Measurements from ENCODE around the gene SEMA3F. TPM values are rescaled to one million over a fixed set of nuclear protein-coding genes. Genes with fewer than 3 reads are reported as not detected.

SEMA3F gene
- total RNA-seq, 3 donors from 2014 or later (not counting 1 experiment from before 2014, with no cell fraction given) = 0.16 to 1.1 (median 0.78) TPM

GRCh38 chr3:50139308-50139707 is 15.8 kb upstream of the SEMA3F start:
- Mint-ChIP-seq H3K36me3 (no peaks in the 10 kb centered on the region), H3K4me3 (no peak overlapping the region), H3K27me3 (ENCODE audit: low read depth in 2 of 2) (no peaks in the 10 kb centered on the region), H3K4me1 (peaks cover 0 to 11% of the 10 kb centered on the region in 2 donors), H3K27ac (no peak overlapping the region), H3K9me3 (no peaks in the 10 kb centered on the region)
- no peak overlapping the region for H3K4me3 ChIP-seq (ENCODE audit: low read length)
- H3K27me3 ChIP-seq (ENCODE audit: control insufficient read depth, insufficient read depth, low read length) = no peaks in the 10 kb centered on the region
- DNase-seq (no peak), ATAC-seq (no peak)
- TF ChIP-seq CTCF (IDR thresholded peaks at IDR 0.05) = no peak
- no peaks in the 10 kb centered on the region for H3K36me3 ChIP-seq (ENCODE audit: control insufficient read depth, insufficient read depth, low read length)
- no peak overlapping the region for H3K27ac ChIP-seq (ENCODE audit: low read length)
- peaks cover 3% of the 10 kb centered on the region for H3K4me1 ChIP-seq (ENCODE audit: control insufficient read depth, insufficient read depth, low read length)
- no peaks in the 10 kb centered on the region for H3K9me3 ChIP-seq (ENCODE audit: control insufficient read depth, insufficient read depth, low read length)
- 73% methylated on average over 6 of the region's 6 CpGs for WGBS (ENCODE audit: insufficient coverage)
- intact Hi-C loops (cut with micrococcal nuclease) = no loop called here

- DNase-seq (no peak), ATAC-seq (no peak)
- H3K27me3 ChIP-seq (ENCODE audit: control insufficient read depth, insufficient read depth, low read length) = no peaks in the 10 kb centered on the region
- no peak overlapping the region for H3K27ac ChIP-seq (ENCODE audit: low read length)
- no peaks in the 10 kb centered on the region for H3K36me3 ChIP-seq (ENCODE audit: control insufficient read depth, insufficient read depth, low read length)
- H3K9me3 ChIP-seq (ENCODE audit: control insufficient read depth, insufficient read depth, low read length) = no peaks in the 10 kb centered on the region
- no peaks in the 10 kb centered on the region for H3K9me3 Mint-ChIP-seq
- H3K4me1 Mint-ChIP-seq = peaks cover 0 to 11% of the 10 kb centered on the region in 2 donors
- TF ChIP-seq CTCF (IDR thresholded peaks at IDR 0.05) = no peak
- no peaks in the 10 kb centered on the region for H3K27me3 Mint-ChIP-seq (ENCODE audit: low read depth in 2 of 2)
- H3K27ac Mint-ChIP-seq = no peak overlapping the region
- WGBS (ENCODE audit: insufficient coverage) = 89% methylated on average over 13 of the region's 13 CpGs
- H3K36me3 Mint-ChIP-seq = no peaks in the 10 kb centered on the region
- H3K4me1 ChIP-seq (ENCODE audit: control insufficient read depth, insufficient read depth, low read length) = peaks cover 3% of the 10 kb centered on the region
- H3K4me3 Mint-ChIP-seq = no peak overlapping the region
- intact Hi-C loops (cut with micrococcal nuclease) = no loop called here
- H3K4me3 ChIP-seq (ENCODE audit: low read length) = no peak overlapping the region
Observed at GRCh38 chr3:50139718-50140423, 15.3 kb upstream of the SEMA3F start.

GRCh38 chr3:50140990-50141389 is 14.1 kb upstream of the SEMA3F start:
- Histone ChIP-seq H3K4me1 (ENCODE audit: control insufficient read depth, insufficient read depth, low read length) (peaks cover 3% of the 10 kb centered on the region), H3K9me3 (ENCODE audit: control insufficient read depth, insufficient read depth, low read length) (no peaks in the 10 kb centered on the region), H3K36me3 (ENCODE audit: control insufficient read depth, insufficient read depth, low read length) (no peaks in the 10 kb centered on the region), H3K4me3 (ENCODE audit: low read length) (no peak overlapping the region), H3K27ac (ENCODE audit: low read length) (no peak overlapping the region), H3K27me3 (ENCODE audit: control insufficient read depth, insufficient read depth, low read length) (no peaks in the 10 kb centered on the region)
- WGBS (ENCODE audit: insufficient coverage) = 92% methylated on average over 12 of the region's 12 CpGs
- H3K36me3 Mint-ChIP-seq = no peaks in the 10 kb centered on the region
- DNase-seq (no peak), ATAC-seq (no peak)
- intact Hi-C loops (cut with micrococcal nuclease) = no loop called here
- no peak overlapping the region for H3K27ac Mint-ChIP-seq
- no peaks in the 10 kb centered on the region for H3K9me3 Mint-ChIP-seq
- peaks cover 0 to 11% of the 10 kb centered on the region in 2 donors for H3K4me1 Mint-ChIP-seq
- no peaks in the 10 kb centered on the region for H3K27me3 Mint-ChIP-seq (ENCODE audit: low read depth in 2 of 2)
- TF ChIP-seq CTCF (IDR thresholded peaks at IDR 0.05) = no peak
- no peak overlapping the region for H3K4me3 Mint-ChIP-seq

All from natural killer cell (primary cell).